ENCODE data around the gene WDFY4. TPM values are rescaled to one million over a fixed set of nuclear protein-coding genes. Genes with fewer than 3 reads are reported as not detected.

WDFY4 gene
- total and polyA plus RNA-seq, 7 experiments from 2014 or later, result 0.12 to 39.3 (median 1.5) TPM

- intact Hi-C loops (cut with micrococcal nuclease), result no loop called here
- Histone ChIP-seq H3K27ac (ENCODE audit: low read depth, low read length) (no peak overlapping the region), H3K27me3 (ENCODE audit: control insufficient read depth in 2 of 2, insufficient read depth in 2 of 2, low read length in 2 of 2) (no peaks in the 10 kb centered on the region), H3K9me3 (ENCODE audit: control insufficient read depth in 2 of 3, low read length in 3 of 3) (no peaks in the 10 kb centered on the region), H3K4me3 (ENCODE audit: low read length) (no peak overlapping the region), H3K36me3 (ENCODE audit: control insufficient read depth in 2 of 3, insufficient read depth in 3 of 3, low read length in 3 of 3) (no peaks in the 10 kb centered on the region), H3K4me1 (ENCODE audit: control insufficient read depth in 2 of 2, insufficient read depth in 2 of 2, low read length in 2 of 2) (no peaks in the 10 kb centered on the region)
- POLR2A ChIA-PET, result no interaction called here
- H3K4me3 Mint-ChIP-seq, result no peak overlapping the region
- DNase-seq (no peak), ATAC-seq (no peak)
- no peaks in the 10 kb centered on the region for H3K4me1 Mint-ChIP-seq
- no peaks in the 10 kb centered on the region for H3K36me3 Mint-ChIP-seq
- no peaks in the 10 kb centered on the region for H3K9me3 Mint-ChIP-seq
- H3K27ac Mint-ChIP-seq, result no peak overlapping the region
- CTCF ChIA-PET, result no interaction called here
- H3K27me3 Mint-ChIP-seq, result no peaks in the 10 kb centered on the region
Measured at GRCh38 chr10:48937796-48938195, 253.1 kb downstream of the WDFY4 start.

DNA sequence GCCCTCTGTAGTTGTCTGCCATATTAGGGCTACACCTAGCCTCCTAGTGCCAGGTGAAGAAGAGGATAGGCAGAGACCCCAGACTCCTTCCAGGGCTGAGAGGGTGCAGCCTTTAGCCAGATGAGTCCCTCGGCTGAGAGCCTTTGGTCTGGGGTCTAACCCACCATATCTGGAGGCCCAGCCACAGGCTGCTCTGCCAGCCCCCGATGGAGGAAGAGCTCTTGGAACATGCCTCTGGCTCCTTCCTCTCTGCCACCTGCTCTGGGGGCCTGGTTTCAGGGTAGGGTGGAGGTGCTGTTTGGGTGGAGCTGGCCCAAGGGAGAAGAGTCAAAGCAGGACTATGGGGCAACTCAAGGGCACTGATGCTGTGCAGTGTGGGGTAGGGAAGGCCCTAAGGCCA, 253.6 kb downstream of the WDFY4 start:
- no peaks in the 10 kb centered on the region for H3K4me1 Mint-ChIP-seq
- H3K27me3 Mint-ChIP-seq, result no peaks in the 10 kb centered on the region
- no peak overlapping the region for H3K4me3 Mint-ChIP-seq
- ChIA-PET POLR2A (no interaction called here), CTCF (no interaction called here)
- no peaks in the 10 kb centered on the region for H3K4me1 ChIP-seq (ENCODE audit: control insufficient read depth in 2 of 2, insufficient read depth in 2 of 2, low read length in 2 of 2)
- no peak overlapping the region for H3K27ac ChIP-seq (ENCODE audit: low read depth, low read length)
- intact Hi-C loops (cut with micrococcal nuclease), result no loop called here
- no peak overlapping the region for H3K27ac Mint-ChIP-seq
- H3K4me3 ChIP-seq (ENCODE audit: low read length), result no peak overlapping the region
- H3K27me3 ChIP-seq (ENCODE audit: control insufficient read depth in 2 of 2, insufficient read depth in 2 of 2, low read length in 2 of 2), result no peaks in the 10 kb centered on the region
- no peaks in the 10 kb centered on the region for H3K9me3 Mint-ChIP-seq
- H3K36me3 Mint-ChIP-seq, result no peaks in the 10 kb centered on the region
- H3K9me3 ChIP-seq (ENCODE audit: control insufficient read depth in 2 of 3, low read length in 3 of 3), result no peaks in the 10 kb centered on the region
- DNase-seq (no peak), ATAC-seq (no peak)
- no peaks in the 10 kb centered on the region for H3K36me3 ChIP-seq (ENCODE audit: control insufficient read depth in 2 of 3, insufficient read depth in 3 of 3, low read length in 3 of 3)

DNA sequence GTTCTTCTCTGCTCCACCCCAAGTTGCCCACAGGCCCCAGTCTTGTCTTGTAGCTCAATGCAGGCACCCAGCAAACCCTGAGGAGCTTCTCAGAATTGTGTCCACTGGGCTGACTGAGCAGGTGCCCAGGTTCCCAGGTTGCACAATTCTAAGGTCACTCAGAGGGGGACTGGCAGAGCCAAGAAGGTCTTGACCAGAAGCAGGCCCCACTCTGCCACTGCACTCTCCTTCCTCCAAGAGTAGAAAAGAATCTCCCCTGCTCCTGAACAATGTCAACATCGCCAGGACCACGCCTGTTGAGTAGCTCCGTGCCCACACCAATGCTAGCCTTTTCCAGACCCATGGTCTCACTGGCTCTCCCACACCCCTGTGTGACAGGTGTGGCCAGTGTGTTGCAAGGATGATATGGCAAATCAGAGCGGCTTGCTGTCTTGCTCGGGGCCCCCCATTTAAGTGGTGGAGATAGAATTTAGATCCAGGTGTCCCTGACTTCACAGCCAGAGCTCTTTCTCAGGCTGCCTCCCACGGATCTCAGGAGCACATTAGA, 254.4 kb downstream of the WDFY4 start:
- Mint-ChIP-seq H3K36me3 (no peaks in the 10 kb centered on the region), H3K27ac (no peak overlapping the region), H3K9me3 (no peaks in the 10 kb centered on the region), H3K27me3 (no peaks in the 10 kb centered on the region), H3K4me1 (no peaks in the 10 kb centered on the region), H3K4me3 (no peak overlapping the region)
- CTCF ChIA-PET, result no interaction called here
- Histone ChIP-seq H3K4me3 (ENCODE audit: low read length) (no peak overlapping the region), H3K4me1 (ENCODE audit: control insufficient read depth in 2 of 2, insufficient read depth in 2 of 2, low read length in 2 of 2) (no peaks in the 10 kb centered on the region), H3K36me3 (ENCODE audit: control insufficient read depth in 2 of 3, insufficient read depth in 3 of 3, low read length in 3 of 3) (no peaks in the 10 kb centered on the region), H3K27me3 (ENCODE audit: control insufficient read depth in 2 of 2, insufficient read depth in 2 of 2, low read length in 2 of 2) (no peaks in the 10 kb centered on the region), H3K9me3 (ENCODE audit: control insufficient read depth in 2 of 3, low read length in 3 of 3) (no peaks in the 10 kb centered on the region), H3K27ac (ENCODE audit: low read depth, low read length) (no peak overlapping the region)
- ATAC-seq (no peak), DNase-seq (no peak)
- intact Hi-C loops (cut with micrococcal nuclease), result no loop called here
- POLR2A ChIA-PET, result no interaction called here

DNA sequence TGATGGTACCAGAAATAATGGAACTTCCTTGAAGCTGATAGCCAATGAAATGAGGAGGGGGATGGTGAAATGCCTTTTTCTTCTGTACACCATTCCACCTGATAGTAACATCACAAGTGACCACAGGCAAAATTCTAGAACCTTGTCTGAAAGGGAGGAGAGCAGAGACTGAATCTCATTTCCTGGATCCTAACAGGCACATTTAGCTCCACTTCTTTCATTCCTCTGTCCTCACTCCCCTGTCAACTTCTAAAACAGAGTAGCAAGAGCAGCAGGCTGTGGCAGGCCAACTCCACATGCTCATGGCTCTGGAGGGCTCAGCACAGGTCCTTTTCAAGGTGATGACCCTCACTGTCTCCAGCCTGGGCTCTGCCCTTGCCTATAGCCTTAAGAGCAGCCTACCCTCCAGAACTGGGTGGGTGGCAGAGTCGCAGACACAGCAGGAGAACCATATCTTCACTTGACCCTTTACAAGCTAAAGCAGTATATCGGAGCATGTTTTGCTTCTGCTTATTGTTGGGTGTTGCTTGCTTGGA, 255.2 kb downstream of the WDFY4 start, which contains the start of gene LRRC18:
Gene LRRC18 (minus strand): TSS at position 51 of the 536 bp plus-strand sequence. CDS start 25,685 bp downstream, outside the sequence.
- Histone ChIP-seq H3K4me1 (ENCODE audit: control insufficient read depth in 2 of 2, insufficient read depth in 2 of 2, low read length in 2 of 2) (no peaks in the 10 kb centered on the region), H3K36me3 (ENCODE audit: control insufficient read depth in 2 of 3, insufficient read depth in 3 of 3, low read length in 3 of 3) (no peaks in the 10 kb centered on the region), H3K4me3 (ENCODE audit: low read length) (no peak within 1 kb of the TSS), H3K27me3 (ENCODE audit: control insufficient read depth in 2 of 2, insufficient read depth in 2 of 2, low read length in 2 of 2) (no peaks in the 10 kb centered on the region), H3K27ac (ENCODE audit: low read depth, low read length) (no peak within 1 kb of the TSS), H3K9me3 (ENCODE audit: control insufficient read depth in 2 of 3, low read length in 3 of 3) (no peaks in the 10 kb centered on the region)
- no peaks in the 10 kb centered on the region for H3K4me1 Mint-ChIP-seq
- CTCF ChIA-PET, result no interaction called here
- intact Hi-C loops (cut with micrococcal nuclease), result no loop called here
- POLR2A ChIA-PET, result no interaction called here
- ATAC-seq (no peak), DNase-seq (no peak)
- no peak within 1 kb of the TSS for H3K4me3 Mint-ChIP-seq
- no peaks in the 10 kb centered on the region for H3K36me3 Mint-ChIP-seq
- H3K27ac Mint-ChIP-seq, result no peak within 1 kb of the TSS
- no peaks in the 10 kb centered on the region for H3K27me3 Mint-ChIP-seq
- no peaks in the 10 kb centered on the region for H3K9me3 Mint-ChIP-seq

DNA sequence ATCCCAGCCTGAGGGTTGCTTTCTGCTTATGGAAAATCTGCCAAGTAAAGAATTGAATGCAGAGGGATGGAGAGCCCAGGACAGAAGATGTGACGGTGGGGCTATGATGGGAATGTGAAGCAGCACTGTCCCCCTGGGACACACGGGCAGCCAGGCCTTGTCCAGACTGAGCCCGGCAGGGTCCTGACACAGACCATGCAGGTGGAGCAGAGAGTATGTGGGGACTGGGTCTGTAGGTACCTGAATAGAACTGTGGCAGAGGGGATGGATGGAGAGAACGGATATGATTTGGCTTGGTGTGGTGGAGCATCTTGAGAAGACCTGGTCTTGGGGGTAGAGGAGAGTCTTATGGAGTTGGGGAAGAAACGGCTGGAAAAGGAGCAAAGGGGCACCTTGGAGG, 255.7 kb downstream of the WDFY4 start:
- CTCF ChIA-PET, result no interaction called here
- Mint-ChIP-seq H3K4me1 (no peaks in the 10 kb centered on the region), H3K36me3 (no peaks in the 10 kb centered on the region)

DNA sequence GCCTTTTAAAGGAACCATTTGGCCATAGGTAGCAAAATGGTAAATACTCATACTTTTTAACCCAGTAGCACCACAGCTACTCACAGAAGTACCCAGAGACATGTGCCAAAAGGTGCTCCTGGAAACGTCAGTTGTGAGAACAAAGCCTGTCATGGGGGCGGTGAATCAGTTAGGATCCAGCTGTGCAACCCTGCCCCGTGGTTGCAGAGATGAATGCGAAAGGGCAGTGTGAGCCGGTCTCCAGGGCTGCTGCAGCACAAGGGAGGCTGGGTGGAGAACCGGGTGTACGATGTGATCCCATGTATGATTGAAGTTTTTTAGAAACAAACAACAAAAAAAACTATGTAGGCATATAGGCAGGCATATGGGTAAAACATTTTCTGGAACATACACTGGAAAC, 256.3 kb downstream of the WDFY4 start:
- ATAC-seq, result no peak
- H3K9me3 ChIP-seq (ENCODE audit: control insufficient read depth in 2 of 3, low read length in 3 of 3), result no peaks in the 10 kb centered on the region
- H3K27ac ChIP-seq (ENCODE audit: low read depth, low read length), result no peak overlapping the region
- no peak overlapping the region for H3K4me3 ChIP-seq (ENCODE audit: low read length)
- DNase-seq, result no peak
- H3K4me1 ChIP-seq (ENCODE audit: control insufficient read depth in 2 of 2, insufficient read depth in 2 of 2, low read length in 2 of 2), result no peaks in the 10 kb centered on the region
- POLR2A ChIA-PET, result no interaction called here
- H3K27ac Mint-ChIP-seq, result no peak overlapping the region
- H3K36me3 Mint-ChIP-seq, result no peaks in the 10 kb centered on the region
- no peaks in the 10 kb centered on the region for H3K9me3 Mint-ChIP-seq
- intact Hi-C loops (cut with micrococcal nuclease), result no loop called here
- no peaks in the 10 kb centered on the region for H3K36me3 ChIP-seq (ENCODE audit: control insufficient read depth in 2 of 3, insufficient read depth in 3 of 3, low read length in 3 of 3)
- CTCF ChIA-PET, result no interaction called here
- no peaks in the 10 kb centered on the region for H3K27me3 ChIP-seq (ENCODE audit: control insufficient read depth in 2 of 2, insufficient read depth in 2 of 2, low read length in 2 of 2)
- H3K4me3 Mint-ChIP-seq, result no peak overlapping the region
- no peaks in the 10 kb centered on the region for H3K27me3 Mint-ChIP-seq
- no peaks in the 10 kb centered on the region for H3K4me1 Mint-ChIP-seq

More for the DNA sequence above, 255.7 kb downstream of the WDFY4 start:
- Histone ChIP-seq H3K27ac (ENCODE audit: low read depth, low read length) (no peak overlapping the region), H3K27me3 (ENCODE audit: control insufficient read depth in 2 of 2, insufficient read depth in 2 of 2, low read length in 2 of 2) (no peaks in the 10 kb centered on the region), H3K36me3 (ENCODE audit: control insufficient read depth in 2 of 3, insufficient read depth in 3 of 3, low read length in 3 of 3) (no peaks in the 10 kb centered on the region), H3K4me1 (ENCODE audit: control insufficient read depth in 2 of 2, insufficient read depth in 2 of 2, low read length in 2 of 2) (no peaks in the 10 kb centered on the region), H3K4me3 (ENCODE audit: low read length) (no peak overlapping the region), H3K9me3 (ENCODE audit: control insufficient read depth in 2 of 3, low read length in 3 of 3) (no peaks in the 10 kb centered on the region)
- H3K4me3 Mint-ChIP-seq, result no peak overlapping the region
- no peak for DNase-seq
- POLR2A ChIA-PET, result no interaction called here
- H3K27ac Mint-ChIP-seq, result no peak overlapping the region
- no peaks in the 10 kb centered on the region for H3K9me3 Mint-ChIP-seq
- no peaks in the 10 kb centered on the region for H3K27me3 Mint-ChIP-seq
- intact Hi-C loops (cut with micrococcal nuclease), result no loop called here
- ATAC-seq, result no peak

DNA sequence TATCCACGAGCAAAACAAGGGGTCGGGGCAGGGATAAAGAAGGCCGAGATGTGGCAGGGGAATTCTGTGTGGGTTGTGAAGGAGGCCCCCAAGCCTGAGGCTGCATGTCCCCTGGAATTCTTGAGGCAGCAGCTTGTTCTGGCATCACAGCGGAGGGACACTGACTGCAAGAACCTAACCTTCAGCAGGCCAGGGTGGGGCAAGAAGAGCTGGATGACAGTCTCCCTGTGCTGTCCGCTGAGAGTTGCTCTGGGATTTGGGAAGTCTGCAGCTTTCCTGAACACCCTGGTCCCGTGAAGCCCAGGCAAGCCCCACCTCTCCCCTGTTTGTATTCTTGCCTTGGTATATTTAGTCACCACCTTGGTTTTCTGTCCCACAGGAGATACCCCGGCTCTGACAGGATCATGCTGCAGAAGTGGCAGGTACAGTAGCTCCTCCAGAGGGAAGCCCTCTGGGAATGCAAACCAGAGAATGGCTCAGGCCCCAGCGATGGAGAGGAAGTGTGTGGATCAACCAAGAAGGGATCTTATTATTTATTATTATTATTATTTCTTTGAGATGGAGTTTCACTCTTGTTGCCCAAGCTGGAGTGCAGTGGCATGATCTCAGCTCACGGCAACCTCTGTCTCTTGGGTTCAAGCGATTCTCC, 256.9 kb downstream of the WDFY4 start:
- intact Hi-C loops (cut with micrococcal nuclease), result no loop called here
- Histone ChIP-seq H3K27me3 (ENCODE audit: control insufficient read depth in 2 of 2, insufficient read depth in 2 of 2, low read length in 2 of 2) (no peaks in the 10 kb centered on the region), H3K27ac (ENCODE audit: low read depth, low read length) (no peak overlapping the region), H3K4me1 (ENCODE audit: control insufficient read depth in 2 of 2, insufficient read depth in 2 of 2, low read length in 2 of 2) (no peaks in the 10 kb centered on the region), H3K4me3 (ENCODE audit: low read length) (no peak overlapping the region), H3K9me3 (ENCODE audit: control insufficient read depth in 2 of 3, low read length in 3 of 3) (no peaks in the 10 kb centered on the region), H3K36me3 (ENCODE audit: control insufficient read depth in 2 of 3, insufficient read depth in 3 of 3, low read length in 3 of 3) (no peaks in the 10 kb centered on the region)
- ATAC-seq, result no peak
- no peak overlapping the region for H3K4me3 Mint-ChIP-seq
- POLR2A ChIA-PET, result no interaction called here
- CTCF ChIA-PET, result no interaction called here
- H3K36me3 Mint-ChIP-seq, result no peaks in the 10 kb centered on the region
- no peak for DNase-seq
- H3K27ac Mint-ChIP-seq, result no peak overlapping the region
- no peaks in the 10 kb centered on the region for H3K27me3 Mint-ChIP-seq
- no peaks in the 10 kb centered on the region for H3K9me3 Mint-ChIP-seq
- H3K4me1 Mint-ChIP-seq, result no peaks in the 10 kb centered on the region
